Uterus (tissue), 2 donors: ENCODE data around the gene COL26A1.

Experiments used
- CTCF ChIP-seq, 4 experiments: fragments of 200-600 bp in 2 of 4; fragments of 450-650 bp in 2 of 4; sonication (generic) in 2 of 4; IDR thresholded peaks; one replicate each; pipeline ENCODE4 v1.5.1; 2016 to 2019; ENCODE audit warnings: antibody characterized with exemption in 4 of 4, mild to moderate bottlenecking in 2 of 4, moderate library complexity in 1 of 4
- POLR2A ChIP-seq, 2 donors: fragments of 450-650 bp; IDR thresholded peaks; one replicate each; pipeline ENCODE4 v1.6.1; 2016; ENCODE audit warnings: antibody characterized with exemption in 2 of 2, mild to moderate bottlenecking in 1 of 2, moderate library complexity in 1 of 2

GRCh38 chr7:101595246-101595645, 232.6 kb downstream of the COL26A1 start:
- TF ChIP-seq CTCF (IDR thresholded peaks at IDR 0.05) (no peak), POLR2A (IDR thresholded peaks at IDR 0.05) (no peak)
